ENCODE data around the gene NECAB2. TPM values are rescaled to one million over a fixed set of nuclear protein-coding genes. Genes with fewer than 3 reads are reported as not detected.

Gene NECAB2
- total and polyA plus RNA-seq, 2 experiments from 2014 or later, result 1.2 TPM; not detected in 1

GRCh38 chr16:84040823-84041820, 73.1 kb downstream of the NECAB2 start:
- no peak overlapping the region; the same call in 1 of the 2 replicates for H2AFZ ChIP-seq
- in situ Hi-C loops (cut with MboI), result no loop called here
- no peaks in the 10 kb centered on the region for H3K36me3 ChIP-seq (ENCODE audit: low read depth)
- 34 to 37% methylated on average over 41 to 42 of the region's 42 CpGs for WGBS, 2 experiments (ENCODE audit: low coverage in 1 of 2, low lambda C conversion rate in 2 of 2, missing lambda C conversion rate in 2 of 2)
- TF ChIP-seq EZH2phosphoT487 (IDR thresholded peaks at IDR 0.05; ENCODE audit: insufficient read depth, low read depth) (no peak), EZH2 (IDR thresholded peaks at IDR 0.05; ENCODE audit: insufficient read depth, poor library complexity, severe bottlenecking) (peak; percentile 76)
- no peaks in the 10 kb centered on the region for H3K4me1 ChIP-seq (ENCODE audit: insufficient read depth)
- no peaks in the 10 kb centered on the region for H4K20me1 ChIP-seq (ENCODE audit: insufficient read depth)
- no peaks in the 10 kb centered on the region for H3K79me2 ChIP-seq (ENCODE audit: insufficient read depth)
- DNase-seq, result peak; percentile 80
- H3K9me3 ChIP-seq (ENCODE audit: low read depth), result no peaks in the 10 kb centered on the region
- H3K9me2 ChIP-seq (ENCODE audit: insufficient read depth), result no peaks in the 10 kb centered on the region
- peaks cover 40% of the 10 kb centered on the region for H3K27me3 ChIP-seq (replicated peaks; ENCODE audit: insufficient read depth)
- no peaks in the 10 kb centered on the region for H3F3A ChIP-seq (ENCODE audit: insufficient read depth)
- 0 out of 2 replicates have a peak overlapping the region, but pooled peaks have one; percentile 26 for H3K9ac ChIP-seq
- peak overlapping the region; percentile 49 for H3K4me2 ChIP-seq (ENCODE audit: unreplicated experiment)
- H3K27ac ChIP-seq, result no peak overlapping the region
- H3K4me3 ChIP-seq, result peak overlapping the region; percentile 16; the same call in 1 of the 2 replicates

GRCh38 chr16:84041881-84042280, 73.8 kb downstream of the NECAB2 start:
- Histone ChIP-seq H3K4me1 (ENCODE audit: insufficient read depth) (no peaks in the 10 kb centered on the region), H3K9ac (no peak overlapping the region), H3K9me2 (ENCODE audit: insufficient read depth) (no peaks in the 10 kb centered on the region), H2AFZ (no peak overlapping the region), H3F3A (ENCODE audit: insufficient read depth) (no peaks in the 10 kb centered on the region), H3K27ac (no peak overlapping the region), H3K4me2 (ENCODE audit: unreplicated experiment) (no peak overlapping the region), H3K36me3 (ENCODE audit: low read depth) (no peaks in the 10 kb centered on the region), H4K20me1 (ENCODE audit: insufficient read depth) (no peaks in the 10 kb centered on the region), H3K79me2 (ENCODE audit: insufficient read depth) (no peaks in the 10 kb centered on the region), H3K27me3 (replicated peaks; ENCODE audit: insufficient read depth) (peaks cover 40% of the 10 kb centered on the region), H3K9me3 (ENCODE audit: low read depth) (no peaks in the 10 kb centered on the region), H3K4me3 (no peak overlapping the region)
- WGBS, 2 experiments (ENCODE audit: low coverage in 1 of 2, low lambda C conversion rate in 2 of 2, missing lambda C conversion rate in 2 of 2), result 82 to 87% methylated on average over 17 of the region's 17 CpGs
- no peak for DNase-seq
- TF ChIP-seq EZH2 (IDR thresholded peaks at IDR 0.05; ENCODE audit: insufficient read depth, poor library complexity, severe bottlenecking) (no peak), EZH2phosphoT487 (IDR thresholded peaks at IDR 0.05; ENCODE audit: insufficient read depth, low read depth) (no peak)
- in situ Hi-C loops (cut with MboI), result no loop called here

DNA sequence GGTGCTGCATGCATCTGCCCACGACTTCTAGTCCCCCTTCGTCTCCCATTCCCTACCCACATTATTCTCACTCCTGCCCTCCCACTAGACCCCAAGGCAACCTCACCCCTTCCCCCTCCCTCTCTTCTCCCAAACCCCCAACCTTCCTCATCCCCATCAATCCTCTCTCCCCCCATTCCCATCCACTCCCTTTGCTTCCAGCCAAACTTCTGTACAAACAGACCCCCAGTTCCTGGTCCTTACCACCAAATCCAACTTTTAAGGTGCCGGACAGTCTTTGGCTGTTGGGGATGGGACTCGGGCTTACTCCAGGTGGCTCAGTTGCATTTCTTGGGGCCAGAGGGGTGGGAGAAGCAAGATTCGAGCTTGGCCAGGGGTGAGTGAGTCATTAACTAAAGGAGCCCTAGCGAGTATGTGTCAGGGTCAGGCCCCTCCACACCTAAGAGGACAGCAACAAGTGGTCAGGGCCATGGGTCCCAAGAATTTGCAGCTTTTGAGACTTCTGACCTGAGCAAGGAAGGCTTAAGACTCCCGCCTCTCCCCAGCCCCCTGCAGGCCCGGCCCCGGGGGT, 74.3 kb downstream of the NECAB2 start, which contains the start of gene SLC38A8:
TSS of gene SLC38A8 (minus strand) at position 488 of the 571 bp plus-strand sequence. CDS start 638 bp downstream, outside the sequence.
- no peak for DNase-seq
- H3F3A ChIP-seq (ENCODE audit: insufficient read depth), result no peaks in the 10 kb centered on the region
- in situ Hi-C loops (cut with MboI), result no loop called here

DNA sequence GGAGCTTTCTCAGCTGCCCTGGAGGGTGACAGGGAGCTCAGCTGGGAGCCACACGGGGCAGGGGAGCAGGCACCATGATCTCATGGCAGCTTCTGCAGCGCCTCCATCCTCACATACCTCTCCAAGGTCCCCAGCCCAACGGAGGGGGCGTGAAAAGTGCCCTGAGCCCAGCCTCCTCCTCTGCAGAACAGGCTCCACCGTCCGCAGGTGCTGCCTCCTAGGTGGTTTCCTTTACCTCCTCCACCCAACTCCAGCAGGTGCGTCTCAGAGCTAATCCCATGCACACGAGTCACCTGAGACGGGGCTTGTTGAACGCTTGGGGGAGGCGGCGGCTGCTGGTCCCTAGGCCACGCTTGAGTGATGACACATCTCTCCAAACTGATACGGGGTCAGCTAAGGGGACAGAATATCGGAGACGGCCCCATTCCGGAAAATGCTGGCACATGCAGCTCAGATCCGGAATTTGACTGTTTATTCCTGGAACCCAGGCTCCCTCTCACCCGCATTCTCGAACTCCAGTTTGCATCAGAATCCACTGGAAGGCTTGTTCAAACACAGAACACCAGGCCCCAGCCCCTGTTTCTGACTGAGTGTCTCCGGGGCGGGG, 74.9 kb downstream of the NECAB2 start:
- H2AFZ ChIP-seq, result no peak overlapping the region
- TF ChIP-seq EZH2 (IDR thresholded peaks at IDR 0.05; ENCODE audit: insufficient read depth, poor library complexity, severe bottlenecking) (no peak), EZH2phosphoT487 (IDR thresholded peaks at IDR 0.05; ENCODE audit: insufficient read depth, low read depth) (no peak)
- no peaks in the 10 kb centered on the region for H3K79me2 ChIP-seq (ENCODE audit: insufficient read depth)
- H3K9me3 ChIP-seq (ENCODE audit: low read depth), result no peaks in the 10 kb centered on the region
- no peak overlapping the region for H3K27ac ChIP-seq
- H3K4me3 ChIP-seq, result no peak overlapping the region
- WGBS, 2 experiments (ENCODE audit: low coverage in 1 of 2, low lambda C conversion rate in 2 of 2, missing lambda C conversion rate in 2 of 2), result 79% methylated on average over 21 to 22 of the region's 22 CpGs
- no peaks in the 10 kb centered on the region for H3K36me3 ChIP-seq (ENCODE audit: low read depth)
- no peak overlapping the region for H3K9ac ChIP-seq
- in situ Hi-C loops (cut with MboI), result no loop called here
- H3F3A ChIP-seq (ENCODE audit: insufficient read depth), result no peaks in the 10 kb centered on the region
- peaks cover 40% of the 10 kb centered on the region for H3K27me3 ChIP-seq (replicated peaks; ENCODE audit: insufficient read depth)
- DNase-seq, result no peak
- no peaks in the 10 kb centered on the region for H3K4me1 ChIP-seq (ENCODE audit: insufficient read depth)
- no peaks in the 10 kb centered on the region for H3K9me2 ChIP-seq (ENCODE audit: insufficient read depth)
- no peaks in the 10 kb centered on the region for H4K20me1 ChIP-seq (ENCODE audit: insufficient read depth)
- no peak overlapping the region for H3K4me2 ChIP-seq (ENCODE audit: unreplicated experiment)

More for the DNA sequence above, 74.3 kb downstream of the NECAB2 start, which contains the start of gene SLC38A8:
- Histone ChIP-seq H3K4me3 (no peak within 1 kb of the TSS), H3K27me3 (replicated peaks; ENCODE audit: insufficient read depth) (peaks cover 40% of the 10 kb centered on the region), H3K4me2 (ENCODE audit: unreplicated experiment) (no peak within 1 kb of the TSS), H3K4me1 (ENCODE audit: insufficient read depth) (no peaks in the 10 kb centered on the region), H4K20me1 (ENCODE audit: insufficient read depth) (no peaks in the 10 kb centered on the region), H3K9me2 (ENCODE audit: insufficient read depth) (no peaks in the 10 kb centered on the region), H3K36me3 (ENCODE audit: low read depth) (no peaks in the 10 kb centered on the region), H3K9ac (no peak within 1 kb of the TSS), H2AFZ (no peak within 1 kb of the TSS), H3K79me2 (ENCODE audit: insufficient read depth) (no peaks in the 10 kb centered on the region), H3K27ac (no peak within 1 kb of the TSS), H3K9me3 (ENCODE audit: low read depth) (no peaks in the 10 kb centered on the region)
- TF ChIP-seq EZH2 (IDR thresholded peaks at IDR 0.05; ENCODE audit: insufficient read depth, poor library complexity, severe bottlenecking) (no peak), EZH2phosphoT487 (IDR thresholded peaks at IDR 0.05; ENCODE audit: insufficient read depth, low read depth) (no peak)
- 84 to 88% methylated on average over 7 to 9 of the region's 9 CpGs for WGBS, 2 experiments (ENCODE audit: low coverage in 1 of 2, low lambda C conversion rate in 2 of 2, missing lambda C conversion rate in 2 of 2)

Measured in GM23248 (cell line).